SK-N-SH (cell line): Measurements from ENCODE around the gene NDUFB3. TPM values are rescaled to one million over a fixed set of nuclear protein-coding genes. Genes with fewer than 3 reads are reported as not detected.

Experiments
- CTCF ChIA-PET: fragments of 300-600, 350-600 bp; formaldehyde crosslinking; extraction: SDS; loops from one replicate; lab custom pipeline; 2021; lab: Yijun Ruan, JAX
- POLR2A ChIA-PET: fragments of 350-600 bp; sonication (Branson Sonifier 250); formaldehyde crosslinking; extraction: SDS; loops from one replicate; lab custom pipeline; 2020; ENCODE audit warnings: antibody characterized with exemption, inconsistent platforms; lab: Yijun Ruan, JAX
- DNase-seq: peaks from one replicate; pipeline ENCODE4 v3.0.0; 2012
- H2AFZ ChIP-seq: fragments of 200-600 bp; sonication (generic); 2 replicates; pipeline ENCODE4 v1.8.1; 2016; ENCODE audit warnings: antibody characterized with exemption, mild to moderate bottlenecking, low read depth
- H3F3A ChIP-seq: fragments of 200-600 bp; sonication (generic); replicated peaks from 2 replicates; pipeline ENCODE3; 2016; ENCODE audit warnings: antibody characterized with exemption, mild to moderate bottlenecking; ENCODE audit not compliant: insufficient read depth
- H3K27ac ChIP-seq, 2 experiments: fragments of 200-500 bp in 1 of 2; fragments of 200-600 bp in 1 of 2; sonication (Bioruptor generic) in 1 of 2; sonication (generic), shearing (Covaris generic) in 1 of 2; 2 replicates each; pipeline versions ENCODE4 v1.5.1 to v1.6.1; 2014 to 2016; ENCODE audit warnings: low read depth in 2 of 2, inconsistent platforms in 1 of 2, low read length in 1 of 2, mild to moderate bottlenecking in 1 of 2, mixed read lengths in 1 of 2
- H3K27me3 ChIP-seq: fragments of 200-600 bp; sonication (generic), shearing (Covaris generic); 2 replicates; pipeline ENCODE4 v1.6.1; 2016; ENCODE audit warnings: mixed run types; ENCODE audit not compliant: insufficient read depth
- H3K36me3 ChIP-seq, 2 experiments: fragments of 200-500 bp in 1 of 2; fragments of 200-600 bp in 1 of 2; sonication (Bioruptor generic) in 1 of 2; sonication (generic) in 1 of 2; replicated peaks in 1 of 2; 2 replicates each; pipeline versions ENCODE3 to v1.5.1; 2014 to 2016; ENCODE audit warnings: low read length in 1 of 2, mild to moderate bottlenecking in 1 of 2; ENCODE audit not compliant: insufficient read depth in 2 of 2, control insufficient read depth in 1 of 2
- H3K4me1 ChIP-seq, 2 experiments: fragments of 200-500 bp in 1 of 2; fragments of 200-600 bp in 1 of 2; sonication (Bioruptor generic) in 1 of 2; sonication (generic), shearing (Covaris generic) in 1 of 2; 2 replicates each; pipeline versions ENCODE4 v1.5.1 to v1.6.1; 2014 to 2016; ENCODE audit warnings: low read depth in 1 of 2, low read length in 1 of 2, mixed run types in 1 of 2; ENCODE audit not compliant: insufficient read depth in 2 of 2, control insufficient read depth in 1 of 2
- H3K4me2 ChIP-seq: fragments of 200-600 bp; sonication (generic), shearing (Covaris generic); 2 replicates; pipeline ENCODE4 v1.6.1; 2017; ENCODE audit warnings: mixed run types
- H3K4me3 ChIP-seq, 2 experiments: fragments of 200-500 bp in 1 of 2; fragments of 200-600 bp in 1 of 2; sonication (Bioruptor generic) in 1 of 2; sonication (generic), shearing (Covaris generic) in 1 of 2; 2 replicates each; pipeline versions ENCODE4 v1.5.1 to v1.8.1; 2014 to 2016; ENCODE audit warnings: low read depth in 2 of 2, inconsistent platforms in 1 of 2, low read length in 1 of 2, mild to moderate bottlenecking in 1 of 2, mixed read lengths in 1 of 2, moderate library complexity in 1 of 2
- H3K79me2 ChIP-seq: fragments of 200-600 bp; sonication (generic); 2 replicates; pipeline ENCODE4 v1.8.1; 2017; ENCODE audit warnings: mild to moderate bottlenecking; ENCODE audit not compliant: insufficient read depth
- H3K9ac ChIP-seq: fragments of 200-600 bp; sonication (generic); 2 replicates; pipeline ENCODE4 v1.6.1; 2017; ENCODE audit warnings: mixed run types
- H3K9me2 ChIP-seq: fragments of 200-600 bp; sonication (generic); 2 replicates; pipeline ENCODE4 v1.6.1; 2017; ENCODE audit warnings: mixed run types
- H3K9me3 ChIP-seq: fragments of 200-600 bp; sonication (generic); 2 replicates; pipeline ENCODE4 v1.6.1; 2017; ENCODE audit warnings: mixed run types, mild to moderate bottlenecking, moderate library complexity
- H4K20me1 ChIP-seq: fragments of 200-600 bp; sonication (generic); 2 replicates; pipeline ENCODE4 v1.6.1; 2017; ENCODE audit warnings: mild to moderate bottlenecking, mixed run types; ENCODE audit not compliant: insufficient read depth
- CTCF ChIP-seq: fragments of 200-600 bp; sonication (generic); IDR thresholded peaks from 2 replicates; pipeline ENCODE4 v1.6.1; 2017; ENCODE audit warnings: antibody characterized with exemption, mild to moderate bottlenecking, moderate library complexity
- FOSL2 ChIP-seq: IDR thresholded peaks from 2 replicates; pipeline ENCODE4 v1.4.0; 2012; ENCODE audit warnings: low read depth, mild to moderate bottlenecking, moderate library complexity, borderline replicate concordance
- FOXJ3 ChIP-seq: sonication (generic); formaldehyde crosslinking; IDR thresholded peaks from 2 replicates; pipeline ENCODE4 v1.5.1; 2020; ENCODE audit warnings: mild to moderate bottlenecking, missing genetic modification reagents
- FOXM1 ChIP-seq: IDR thresholded peaks from 2 replicates; pipeline ENCODE4 v1.4.0; 2012; ENCODE audit warnings: low read depth, mild to moderate bottlenecking
- GABPA ChIP-seq: IDR thresholded peaks from 2 replicates; pipeline ENCODE4 v1.4.0; 2012; ENCODE audit warnings: low read depth, mild to moderate bottlenecking
- MEF2A ChIP-seq: IDR thresholded peaks from 2 replicates; pipeline ENCODE4 v1.4.0; 2012; ENCODE audit warnings: low read depth, borderline replicate concordance
- POLR2AphosphoS5 ChIP-seq: IDR thresholded peaks from 2 replicates; pipeline ENCODE4 v1.6.1; 2012; ENCODE audit warnings: low read depth, low read length
- RAD21 ChIP-seq: IDR thresholded peaks from 2 replicates; pipeline ENCODE4 v1.6.1; 2012; ENCODE audit warnings: mild to moderate bottlenecking, low read length
- SIN3A ChIP-seq: IDR thresholded peaks from 2 replicates; pipeline ENCODE4 v1.6.1; 2012; ENCODE audit warnings: low read depth, mild to moderate bottlenecking, low read length, moderate library complexity, borderline replicate concordance
- SMC3 ChIP-seq: IDR thresholded peaks from 2 replicates; pipeline ENCODE4 v1.6.1; 2012; ENCODE audit warnings: low read depth, low read length, improper control_type of control experiment
- YY1 ChIP-seq: IDR thresholded peaks from 2 replicates; pipeline ENCODE4 v1.4.0; 2012; ENCODE audit warnings: low read depth, mild to moderate bottlenecking
- WGBS: methylation state at CpG from one replicate; pipeline ENCODE4 v1.1.6; 2017; ENCODE audit warnings: low lambda C conversion rate; 5-methylcytosine and 5-hydroxymethylcytosine counted together
- polyA plus RNA-seq, 3 experiments: library from polyadenylated mRNA; depleted of rRNA; stranded (reverse); fragments of >200 nt; gene quantifications; 2 replicates each; pipeline ENCODE4 v1.2.3, GENCODE V29; 2012

NDUFB3 gene
- polyA plus RNA-seq, 1 of the 3 experiments (the other 2 are of a cell fraction), result 55.9 TPM

GRCh38 chr2:201100497-201100896 is 28.7 kb downstream of the NDUFB3 start (continued):
- TF ChIP-seq POLR2AphosphoS5 (no peak), SIN3A (no peak), MEF2A (no peak), CTCF (no peak), YY1 (no peak), FOXJ3 (CRISPR knock-in tag) (no peak), FOSL2 (no peak)

GRCh38 chr2:201105759-201106158 is 34.0 kb downstream of the NDUFB3 start:
- H3K4me3 ChIP-seq, result no peak overlapping the region
- no peak overlapping the region for H2AFZ ChIP-seq
- no peaks in the 10 kb centered on the region for H3K79me2 ChIP-seq
- no peaks in the 10 kb centered on the region for H4K20me1 ChIP-seq
- no peaks in the 10 kb centered on the region for H3K27me3 ChIP-seq
- no peaks in the 10 kb centered on the region for H3K9me3 ChIP-seq
- H3K27ac ChIP-seq, result no peak overlapping the region
- no peak overlapping the region for H3K9ac ChIP-seq
- H3K4me2 ChIP-seq, result no peak overlapping the region
- no peak for DNase-seq
- no peaks in the 10 kb centered on the region for H3K9me2 ChIP-seq
- H3F3A ChIP-seq, result no peaks in the 10 kb centered on the region
- H3K36me3 ChIP-seq, result no peaks in the 10 kb centered on the region
- 100% methylated on average over 1 of the region's 1 CpG for WGBS
- H3K4me1 ChIP-seq, result no peaks in the 10 kb centered on the region
- CTCF ChIA-PET, result interaction anchor here (0.6 to 1.6 kb wide), 3 partner anchors 9 to 52 kb away, joined by 3 to 4 read pairs (median 3); no protein-coding TSS in a partner anchor
- POLR2A ChIA-PET, result no interaction called here
- TF ChIP-seq FOXM1 (no peak), SMC3 (no peak), FOSL2 (no peak)

- Histone ChIP-seq H3K79me2 (no peaks in the 10 kb centered on the region), H3K4me1 (no peaks in the 10 kb centered on the region), H3K27me3 (no peaks in the 10 kb centered on the region), H3K9ac (no peak overlapping the region), H4K20me1 (no peaks in the 10 kb centered on the region), H3K9me2 (no peaks in the 10 kb centered on the region), H2AFZ (no peak overlapping the region), H3K27ac (no peak overlapping the region), H3K4me3 (no peak overlapping the region), H3K9me3 (no peaks in the 10 kb centered on the region), H3K4me2 (no peak overlapping the region), H3F3A (no peaks in the 10 kb centered on the region), H3K36me3 (no peaks in the 10 kb centered on the region)
- ChIA-PET POLR2A (no interaction called here), CTCF (interaction anchor here (1.3 kb wide), 1 partner anchor 10 kb away, joined by 4 read pairs; no protein-coding TSS in a partner anchor)
- TF ChIP-seq RAD21 (no peak), GABPA (no peak), POLR2AphosphoS5 (no peak)
- DNase-seq, result no peak
- 92% methylated on average over 2 of the region's 2 CpGs for WGBS
These were observed 35.8 kb downstream of the NDUFB3 start for GRCh38 chr2:201107624-201108023.
